PC-9 (cell line): ENCODE measurements around the gene ZNF784. TPM values are rescaled to one million over a fixed set of nuclear protein-coding genes. Genes with fewer than 3 reads are reported as not detected.

Experiments
- BruUV-seq: library from RNA; stranded (reverse); fragments of 400-500 nt; replicated peaks from 2 replicates; lab custom pipeline; 2021; lab: Mats Ljungman, UMichigan
- CTCF ChIA-PET: fragments of 300-600 bp; sonication (Branson Sonifier 250); formaldehyde crosslinking; loops from one replicate; lab custom pipeline; 2022; ENCODE audit warnings: antibody characterized with exemption; lab: Charles Lee
- POLR2A ChIA-PET: fragments of 300-600 bp; sonication (Branson Sonifier 250); formaldehyde crosslinking; loops from one replicate; lab custom pipeline; 2022; ENCODE audit warnings: antibody characterized with exemption; ENCODE audit not compliant: unreplicated experiment; lab: Charles Lee
- DNase-seq, 2 experiments: peaks; one replicate each; pipeline versions ENCODE4 v3.0.0 to v3.0.0-alpha.2; 2015 to 2022; ENCODE audit warnings: mixed read lengths in 1 of 2
- H2AFZ ChIP-seq: fragments of 200-600 bp; sonication (generic); 2 replicates; pipeline ENCODE4 v1.8.1; 2017; ENCODE audit warnings: antibody characterized with exemption
- H3F3A ChIP-seq: fragments of 200-600 bp; sonication (generic); 2 replicates; pipeline ENCODE4 v1.8.1; 2017; ENCODE audit warnings: antibody characterized with exemption, mild to moderate bottlenecking, low read depth; ENCODE audit not compliant: insufficient read depth
- H3K27ac ChIP-seq: fragments of 200-600 bp; sonication (generic); 2 replicates; pipeline ENCODE4 v1.6.1; 2016; ENCODE audit warnings: mixed run types
- H3K27me3 ChIP-seq: fragments of 200-600 bp; sonication (generic); 2 replicates; pipeline ENCODE4 v1.6.1; 2016; ENCODE audit warnings: low read depth, mixed run types; ENCODE audit not compliant: insufficient read depth
- H3K36me3 ChIP-seq: fragments of 200-600 bp; sonication (generic); 2 replicates; pipeline ENCODE4 v1.6.1; 2016; ENCODE audit warnings: low read depth, mixed run types
- H3K4me1 ChIP-seq: fragments of 200-600 bp; sonication (generic); replicated peaks from 2 replicates; pipeline ENCODE4 v1.6.1; 2016; ENCODE audit warnings: mixed run types; ENCODE audit not compliant: insufficient read depth
- H3K4me2 ChIP-seq: fragments of 200-600 bp; sonication (generic); 2 replicates; pipeline ENCODE4 v1.6.1; 2017; ENCODE audit warnings: mixed run types
- H3K4me3 ChIP-seq: fragments of 200-600 bp; sonication (generic); 2 replicates; pipeline ENCODE4 v1.6.1; 2016; ENCODE audit warnings: mixed run types
- H3K79me2 ChIP-seq: fragments of 200-600 bp; sonication (generic); 2 replicates; pipeline ENCODE4 v1.6.1; 2017; ENCODE audit warnings: low read depth, mixed run types
- H3K9me2 ChIP-seq: fragments of 200-600 bp; sonication (generic); 2 replicates; pipeline ENCODE4 v1.8.1; 2017; ENCODE audit warnings: mild to moderate bottlenecking; ENCODE audit not compliant: insufficient read depth
- H3K9me3 ChIP-seq: fragments of 200-600 bp; sonication (generic); 2 replicates; pipeline ENCODE4 v1.8.1; 2016; ENCODE audit warnings: low read depth; ENCODE audit not compliant: insufficient read depth
- H4K20me1 ChIP-seq: fragments of 200-600 bp; sonication (generic); 2 replicates; pipeline ENCODE4 v1.8.1; 2017; ENCODE audit not compliant: insufficient read depth
- CTCF ChIP-seq: fragments of 200-600 bp; sonication (generic); conservative IDR thresholded peaks from 2 replicates; pipeline ENCODE4 v1.6.1; 2017; ENCODE audit warnings: mixed run types, antibody characterized with exemption, mild to moderate bottlenecking, moderate library complexity
- EZH2 ChIP-seq: fragments of 200-600 bp; sonication (generic); IDR thresholded peaks from 2 replicates; pipeline ENCODE4 v1.8.0; 2017; ENCODE audit warnings: antibody characterized with exemption, low read depth
- intact Hi-C: fragments of 100-400 bp; cut with micrococcal nuclease; formaldehyde crosslinking; loops from one replicate; pipeline ENCODE4 v1.10.0; 2022; ENCODE audit not compliant: unreplicated experiment
- total RNA-seq: library from RNA; stranded (reverse); gene quantifications from 2 replicates; pipeline ENCODE4 v1.2.3, GENCODE V29; 2021

ZNF784 gene
- total RNA-seq, 1 experiment from 2014 or later, result 5.4 TPM

DNA sequence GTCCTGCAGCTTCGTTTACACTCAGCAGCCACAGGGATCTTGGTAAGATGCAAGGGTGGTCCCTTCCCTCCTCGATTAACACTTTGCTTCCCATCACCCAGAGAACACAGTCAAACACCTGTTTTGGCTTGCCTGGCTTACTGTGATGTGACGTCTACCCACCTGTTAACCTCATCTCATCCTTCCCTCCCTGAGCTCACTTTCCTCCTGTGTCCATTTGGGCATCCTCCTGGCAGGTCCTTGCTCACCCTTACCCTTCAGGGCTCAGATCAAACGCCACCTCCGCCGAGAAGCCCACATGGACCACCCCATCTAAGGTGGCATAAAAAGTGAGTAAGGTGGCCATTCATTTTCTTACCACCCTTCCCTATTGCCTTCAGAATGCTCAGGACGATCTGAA, 34.3 kb downstream of the ZNF784 start:
- intact Hi-C loops, result no loop called here
- no peaks in the 10 kb centered on the region for H3K36me3 ChIP-seq
- BruUV-seq, result no TSS peak
- no peaks in the 10 kb centered on the region for H4K20me1 ChIP-seq
- TF ChIP-seq EZH2 (no peak), CTCF (no peak)
- DNase-seq, result no peak
- no peak overlapping the region for H3K27ac ChIP-seq
- no peaks in the 10 kb centered on the region for H3K9me3 ChIP-seq
- H3F3A ChIP-seq, result peaks cover 36% of the 10 kb centered on the region
- CTCF ChIA-PET, result no interaction called here
- POLR2A ChIA-PET, result no interaction called here
- no peak overlapping the region for H3K4me2 ChIP-seq
- 0 out of 2 replicates have a peak, but pooled peaks cover under 1% of the 10 kb centered on the region for H3K27me3 ChIP-seq
- H2AFZ ChIP-seq, result no peak overlapping the region
- H3K79me2 ChIP-seq, result no peaks in the 10 kb centered on the region
- H3K9me2 ChIP-seq, result no peaks in the 10 kb centered on the region
- no peak overlapping the region for H3K4me3 ChIP-seq
- peaks cover 10% of the 10 kb centered on the region for H3K4me1 ChIP-seq

- Histone ChIP-seq H4K20me1 (no peaks in the 10 kb centered on the region), H3K36me3 (no peaks in the 10 kb centered on the region), H3K27me3 (0 out of 2 replicates have a peak, but pooled peaks cover 5% of the 10 kb centered on the region), H3K27ac (no peak overlapping the region), H3F3A (peaks cover 47% of the 10 kb centered on the region), H3K79me2 (no peaks in the 10 kb centered on the region), H3K9me3 (no peaks in the 10 kb centered on the region), H3K4me3 (no peak overlapping the region), H3K9me2 (no peaks in the 10 kb centered on the region), H2AFZ (no peak overlapping the region), H3K4me2 (no peak overlapping the region), H3K4me1 (peaks cover 10% of the 10 kb centered on the region)
- TF ChIP-seq EZH2 (no peak), CTCF (no peak)
- no peak for DNase-seq
- POLR2A ChIA-PET, result no interaction called here
- intact Hi-C loops, result no loop called here
- BruUV-seq, result no TSS peak
- CTCF ChIA-PET, result interaction anchor here (0.6 kb wide), 1 partner anchor 353 kb away, joined by 18 read pairs; no protein-coding TSS in a partner anchor
Measured at GRCh38 chr19:55588738-55589137, 35.6 kb downstream of the ZNF784 start.

- no peaks in the 10 kb centered on the region for H3K79me2 ChIP-seq
- H4K20me1 ChIP-seq, result no peaks in the 10 kb centered on the region
- no peaks in the 10 kb centered on the region for H3K9me3 ChIP-seq
- H3K27me3 ChIP-seq, result 0 out of 2 replicates have a peak, but pooled peaks cover 5% of the 10 kb centered on the region
- BruUV-seq, result TSS peak; percentile 99
- no peaks in the 10 kb centered on the region for H3K36me3 ChIP-seq
- peak overlapping the region; percentile 57 for H3K4me3 ChIP-seq
- peak overlapping the region; percentile 11; the same call in 1 of the 2 replicates for H3K27ac ChIP-seq
- TF ChIP-seq EZH2 (no peak), CTCF (no peak)
- CTCF ChIA-PET, result no interaction called here
- H3K9me2 ChIP-seq, result no peaks in the 10 kb centered on the region
- intact Hi-C loops, result loop anchor here (1.0 to 2.0 kb wide), 7 partner anchors 12 to 70 kb away; partner anchors contain the start of genes FIZ1, ZNF784 and ZNF865
- H3K4me1 ChIP-seq, result peaks cover 10% of the 10 kb centered on the region
- peak overlapping the region; percentile 74 for H3K4me2 ChIP-seq
- H2AFZ ChIP-seq, result peak overlapping the region; percentile 66
- DNase-seq, result peak; percentile 96 to 100
- POLR2A ChIA-PET, result interaction anchor here (0.5 to 2.5 kb wide), 7 partner anchors 8 to 1450 kb away, joined by 4 to 42 read pairs (median 8); partner anchors contain the start of gene FIZ1
- peaks cover 50% of the 10 kb centered on the region for H3F3A ChIP-seq
Measured at GRCh38 chr19:55586976-55587668, 37.2 kb downstream of the ZNF784 start.
